Measurements from ENCODE around the gene WNT2. TPM values are rescaled to one million over a fixed set of nuclear protein-coding genes. Genes with fewer than 3 reads are reported as not detected.
"Not testable (repeated sequence)": the region's sequence is repeated elsewhere in the genome, so short reads cannot be mapped to it uniquely, and the experiment has no call there.

WNT2 gene
- total RNA-seq, 1 donor: 9.9 TPM

DNA sequence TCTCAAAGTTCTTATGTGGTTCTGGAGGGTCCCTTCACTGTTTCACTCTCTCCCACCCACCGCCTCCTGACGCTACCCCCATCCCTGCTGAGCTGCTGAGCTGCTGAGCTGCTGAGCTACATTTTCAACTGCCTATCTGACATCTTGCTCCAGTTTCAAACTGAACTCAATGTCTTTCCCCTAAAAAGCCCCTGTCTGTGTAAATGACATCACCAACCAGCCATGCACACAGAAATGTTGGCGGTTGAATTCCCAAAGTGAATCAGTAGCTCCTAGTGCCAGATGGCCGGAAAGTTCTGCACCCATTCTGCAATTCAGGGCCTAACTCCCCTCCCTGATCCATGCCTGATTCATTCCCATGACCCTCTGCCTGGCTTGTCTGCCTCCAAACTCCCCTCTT is 71.2 kb downstream of the WNT2 start:
- no peak overlapping the region for H3K4me3 ChIP-seq (ENCODE audit: low read depth, low read length)
- DNase-seq (ENCODE audit: low read depth): peak; percentile 84
- TF ChIP-seq CTCF (IDR thresholded peaks at IDR 0.05; ENCODE audit: insufficient read depth, low read length): no peak

DNA sequence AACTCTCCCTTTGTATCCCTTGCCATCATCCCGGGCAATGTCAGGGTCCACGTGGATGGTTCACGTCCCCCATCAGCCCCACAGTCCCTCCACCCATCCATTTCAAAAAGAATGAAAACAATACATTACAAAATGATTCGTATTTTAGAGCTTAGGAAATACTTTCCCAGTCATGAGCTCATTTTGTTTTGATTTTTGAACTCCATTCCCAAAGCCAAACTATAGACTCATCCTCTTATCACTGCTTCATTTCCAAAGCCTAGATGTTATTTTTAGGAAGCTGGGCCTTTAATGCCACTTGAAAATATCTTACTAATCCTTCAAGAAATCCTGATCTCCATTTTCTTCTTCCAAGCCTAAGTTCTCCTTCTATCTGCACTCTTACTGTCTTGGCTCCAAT is 72.1 kb downstream of the WNT2 start:
- DNase-seq (ENCODE audit: low read depth): peak; percentile 88
- H3K4me3 ChIP-seq (ENCODE audit: low read depth, low read length): no peak overlapping the region
- no peak for TF ChIP-seq CTCF (IDR thresholded peaks at IDR 0.05; ENCODE audit: insufficient read depth, low read length)

DNA sequence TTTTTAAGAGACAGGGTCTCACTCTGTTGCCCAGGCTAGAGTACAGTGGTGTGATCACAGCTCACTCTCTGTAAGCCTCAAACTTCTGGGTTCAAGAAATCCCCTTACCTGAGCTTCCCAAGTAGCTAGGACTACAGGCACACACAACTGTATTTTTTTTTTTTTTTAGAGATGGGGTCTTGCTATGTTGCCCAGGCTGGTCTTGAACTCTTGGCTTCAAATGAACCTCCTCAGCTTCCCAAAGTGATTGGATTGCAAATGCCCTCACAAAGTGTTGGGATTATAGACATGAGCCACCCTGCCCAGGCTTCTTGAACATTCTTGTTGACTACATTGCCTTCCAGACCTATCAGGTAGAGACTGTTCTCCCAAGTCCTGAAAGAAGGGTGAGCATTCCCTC is 72.6 kb downstream of the WNT2 start:
- DNase-seq (ENCODE audit: low read depth): no peak
- TF ChIP-seq CTCF (IDR thresholded peaks at IDR 0.05; ENCODE audit: insufficient read depth, low read length): no peak

DNA sequence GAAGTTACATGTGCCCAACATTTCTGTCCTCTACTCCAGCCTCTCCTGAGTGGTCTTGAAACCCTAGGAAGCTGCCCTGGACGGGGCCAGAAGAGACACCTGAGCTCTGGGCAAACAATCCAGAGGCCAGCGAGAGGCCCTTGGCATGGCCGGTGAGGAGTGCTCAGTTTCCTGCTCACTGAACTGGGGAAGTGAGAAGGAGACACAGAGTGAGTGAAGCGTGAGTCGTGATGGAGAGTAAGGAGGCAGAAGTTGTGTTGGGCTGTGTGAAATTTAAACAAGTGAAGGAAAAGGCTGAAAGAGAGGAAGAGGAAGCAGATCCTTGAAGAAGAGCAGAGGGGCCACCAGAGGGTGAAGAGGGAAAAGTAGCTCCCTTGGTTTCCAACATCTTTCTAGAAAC is 73.2 kb downstream of the WNT2 start:
- TF ChIP-seq CTCF (IDR thresholded peaks at IDR 0.05; ENCODE audit: insufficient read depth, low read length): no peak
- no peak overlapping the region for H3K4me3 ChIP-seq (ENCODE audit: low read depth, low read length)
- DNase-seq (ENCODE audit: low read depth): no peak

More for the DNA sequence above, 72.6 kb downstream of the WNT2 start:
- H3K4me3 ChIP-seq (ENCODE audit: low read depth, low read length): no peak overlapping the region

GRCh38 chr7:117248829-117249228 is 74.0 kb downstream of the WNT2 start:
- DNase-seq (ENCODE audit: low read depth): peak; percentile 11
- no peak overlapping the region for H3K4me3 ChIP-seq (ENCODE audit: low read depth, low read length)
- TF ChIP-seq CTCF (IDR thresholded peaks at IDR 0.05; ENCODE audit: insufficient read depth, low read length): no peak

GRCh38 chr7:117247809-117248208 is 75.0 kb downstream of the WNT2 start:
- no peak for DNase-seq (ENCODE audit: low read depth)
- H3K4me3 ChIP-seq (ENCODE audit: low read depth, low read length): no peak overlapping the region
- TF ChIP-seq CTCF (IDR thresholded peaks at IDR 0.05; ENCODE audit: insufficient read depth, low read length): no peak

DNA sequence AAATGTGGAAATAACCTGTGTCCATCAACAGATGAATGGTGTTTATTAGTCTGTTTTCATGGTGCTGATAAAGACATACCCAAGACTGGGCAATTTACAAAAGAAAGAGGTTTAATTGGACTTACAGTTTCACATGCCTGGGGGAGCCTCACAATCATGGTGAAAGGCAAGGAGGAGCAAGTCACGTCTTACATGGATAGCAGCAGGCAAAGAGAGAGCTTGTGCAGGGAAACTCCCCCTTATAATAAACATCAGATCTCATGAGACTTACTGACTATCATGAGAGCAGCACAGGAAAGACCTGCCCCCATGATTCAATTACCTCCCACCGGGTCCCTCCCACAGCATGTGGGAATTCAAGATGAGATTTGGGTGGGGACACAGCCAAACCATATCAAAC is 77.2 kb downstream of the WNT2 start:
- not testable (repeated sequence) for H3K4me3 ChIP-seq (ENCODE audit: low read depth, low read length); DNase-seq (ENCODE audit: low read depth)
